HFF-Myc (cell line): ENCODE results near the gene CES4A.
A peak's percentile ranks its signal among the peaks of the same experiment; 100 is the strongest.

Experiments used
- DNase-seq: peaks from one replicate; pipeline ENCODE4 v3.0.0-alpha.2; 2011; ENCODE audit warnings: low read depth; ENCODE audit errors: extremely low read depth
- H3K4me3 ChIP-seq: replicated peaks from 2 replicates; pipeline ENCODE4 v1.5.1; 2011; ENCODE audit warnings: low read depth, mild to moderate bottlenecking, control low read depth, low read length
- CTCF ChIP-seq: IDR thresholded peaks from 2 replicates; pipeline ENCODE4 v1.5.1; 2012; ENCODE audit warnings: mild to moderate bottlenecking, low read depth, low read length, control low read depth; ENCODE audit errors: missing control alignments

Gene CES4A

GRCh38 chr16:67027046-67027445 is 38.7 kb downstream of the CES4A start:
- no peak overlapping the region for H3K4me3 ChIP-seq
- no peak for TF ChIP-seq CTCF
- no peak for DNase-seq

- peak overlapping the region; percentile 57 for H3K4me3 ChIP-seq
- no peak for DNase-seq
- no peak for TF ChIP-seq CTCF
Observed at GRCh38 chr16:67028167-67028695, 39.8 kb downstream of the CES4A start.

GRCh38 chr16:67028696-67029253 is 40.4 kb downstream of the CES4A start, which contains the start of gene CBFB:
CBFB (plus strand) TSS chr16:67029149; CDS start chr16:67029408, 259 bp downstream.
- peak; percentile 52 for DNase-seq
- TF ChIP-seq CTCF, result no peak
- H3K4me3 ChIP-seq, result peak within 1 kb of the TSS; percentile 76

- DNase-seq, result no peak
- TF ChIP-seq CTCF, result no peak
- H3K4me3 ChIP-seq, result peak overlapping the region; percentile 76
Observed at GRCh38 chr16:67029254-67030096, 41.1 kb downstream of the CES4A start.

- TF ChIP-seq CTCF, result no peak
- no peak for DNase-seq
- peak overlapping the region; percentile 76 for H3K4me3 ChIP-seq
Observed at GRCh38 chr16:67030221-67030962, 42.0 kb downstream of the CES4A start.

- TF ChIP-seq CTCF, result no peak
- no peak for DNase-seq
- H3K4me3 ChIP-seq, result no peak overlapping the region
Observed at GRCh38 chr16:67034487-67034886, 46.1 kb downstream of the CES4A start.
